GM19043 (cell line): Measurements from ENCODE around the gene ASGR2.

Source experiments
- ATAC-seq: cut with Tn5 transposase; IDR thresholded peaks from one replicate; pipeline ENCODE4 v1.9.1; 2021; ENCODE audit warnings: low read depth; ENCODE audit not compliant: unreplicated experiment

Gene ASGR2

DNA sequence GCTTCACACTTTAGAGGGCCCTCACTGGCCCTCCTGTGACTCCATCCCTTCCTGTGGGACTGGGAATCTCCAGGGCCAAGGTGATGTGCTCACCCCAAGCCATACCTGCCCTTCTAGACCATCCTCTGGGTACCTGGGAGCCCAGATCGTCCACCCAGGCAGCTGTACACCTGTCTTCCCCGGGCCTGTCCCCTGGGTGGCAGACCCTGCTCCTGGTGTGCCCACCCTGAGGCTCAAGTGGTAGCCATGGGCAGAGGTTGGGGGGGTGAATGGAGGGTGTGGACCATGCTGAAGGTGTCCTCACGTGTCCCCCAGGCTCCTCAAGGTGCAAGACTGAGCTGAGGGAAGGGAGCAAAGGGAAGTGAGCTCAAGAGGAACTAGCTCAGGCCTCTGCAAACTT, 43.9 kb downstream of the ASGR2 start:
- ATAC-seq: no peak

DNA sequence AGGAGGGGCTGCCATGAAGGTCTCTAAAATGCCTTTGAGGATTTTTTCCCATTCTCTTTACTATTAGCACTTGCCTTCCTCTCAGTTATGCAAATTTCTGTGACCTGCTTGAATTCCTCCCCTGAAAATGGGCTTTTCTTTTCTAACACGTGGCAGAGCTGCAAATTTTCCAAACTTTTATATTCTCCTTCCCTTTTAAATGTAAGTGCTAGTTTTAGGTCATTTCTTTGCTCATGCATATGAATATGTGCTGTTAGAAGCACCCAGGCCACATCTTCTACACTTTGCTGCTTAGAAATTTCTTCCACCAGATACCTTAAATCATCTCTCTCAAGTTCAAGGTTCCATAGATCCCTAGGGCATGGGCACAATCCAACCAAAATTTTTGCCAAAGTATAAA, 46.4 kb downstream of the ASGR2 start:
- no peak for ATAC-seq

DNA sequence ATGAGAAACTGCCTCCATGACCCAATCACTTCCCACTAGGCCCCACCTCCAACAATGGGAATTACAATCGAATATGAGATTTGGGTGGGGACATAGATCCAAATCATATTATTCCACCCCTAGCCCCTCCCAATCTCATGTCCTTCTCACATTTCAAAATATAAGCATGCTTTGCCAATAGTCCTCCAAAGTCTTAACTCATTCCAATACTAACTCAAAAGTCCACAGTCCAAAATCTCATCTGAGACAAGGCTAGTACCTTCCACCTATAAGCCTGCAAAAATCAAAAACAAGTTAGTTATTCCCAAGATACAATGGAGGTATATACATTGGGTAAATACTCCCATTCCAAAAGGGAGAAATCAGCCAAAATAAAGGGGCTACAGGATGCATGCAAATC, 47.4 kb downstream of the ASGR2 start:
- ATAC-seq: no peak

DNA sequence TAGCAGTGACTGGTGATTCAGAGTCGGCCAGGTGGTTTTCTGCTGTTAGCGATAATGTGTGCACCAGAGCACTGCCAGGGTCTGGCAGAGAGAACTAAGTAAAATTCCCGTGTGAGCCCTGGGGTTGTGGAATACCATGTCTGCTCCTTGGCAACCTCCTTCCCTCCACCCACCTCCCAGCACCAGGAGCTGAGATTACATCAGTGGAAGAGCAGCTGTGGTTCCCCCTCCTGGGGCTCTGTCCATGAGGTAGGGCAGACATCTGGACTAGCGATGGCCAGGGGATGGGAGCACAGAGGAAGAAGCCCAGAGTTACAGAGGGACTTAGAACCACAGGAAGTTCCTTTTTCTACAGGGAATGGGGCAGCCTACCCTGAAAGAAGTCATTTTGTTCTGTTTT, 50.4 kb downstream of the ASGR2 start:
- ATAC-seq: no peak

DNA sequence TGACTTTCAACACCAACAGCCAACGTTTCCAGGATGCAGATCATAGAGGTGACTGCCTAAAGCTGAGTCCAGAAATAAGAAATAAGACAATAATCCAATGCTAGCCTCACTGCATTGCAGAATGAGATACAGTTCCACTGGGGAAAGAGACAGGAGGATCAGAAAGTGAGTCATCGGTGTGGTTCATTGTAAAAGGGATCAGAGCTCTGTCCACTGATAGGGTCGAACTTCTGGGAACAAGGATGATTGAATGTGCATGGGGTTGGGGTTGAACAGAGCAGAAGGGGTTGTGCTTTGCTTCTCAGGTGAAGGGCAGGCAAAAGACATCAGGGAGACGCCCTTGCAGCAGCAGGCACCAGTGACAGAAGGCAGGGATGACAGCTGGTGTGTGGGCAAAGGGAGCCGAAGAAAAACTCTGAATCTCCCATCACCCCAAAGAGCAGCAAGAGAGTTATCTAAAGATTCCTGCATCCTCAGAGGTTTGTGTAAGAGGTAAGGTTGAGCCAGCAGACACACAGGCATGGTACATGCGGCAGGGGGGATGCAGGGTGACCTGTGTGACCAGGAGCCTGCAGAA, 51.0 kb downstream of the ASGR2 start:
- no peak for ATAC-seq

DNA sequence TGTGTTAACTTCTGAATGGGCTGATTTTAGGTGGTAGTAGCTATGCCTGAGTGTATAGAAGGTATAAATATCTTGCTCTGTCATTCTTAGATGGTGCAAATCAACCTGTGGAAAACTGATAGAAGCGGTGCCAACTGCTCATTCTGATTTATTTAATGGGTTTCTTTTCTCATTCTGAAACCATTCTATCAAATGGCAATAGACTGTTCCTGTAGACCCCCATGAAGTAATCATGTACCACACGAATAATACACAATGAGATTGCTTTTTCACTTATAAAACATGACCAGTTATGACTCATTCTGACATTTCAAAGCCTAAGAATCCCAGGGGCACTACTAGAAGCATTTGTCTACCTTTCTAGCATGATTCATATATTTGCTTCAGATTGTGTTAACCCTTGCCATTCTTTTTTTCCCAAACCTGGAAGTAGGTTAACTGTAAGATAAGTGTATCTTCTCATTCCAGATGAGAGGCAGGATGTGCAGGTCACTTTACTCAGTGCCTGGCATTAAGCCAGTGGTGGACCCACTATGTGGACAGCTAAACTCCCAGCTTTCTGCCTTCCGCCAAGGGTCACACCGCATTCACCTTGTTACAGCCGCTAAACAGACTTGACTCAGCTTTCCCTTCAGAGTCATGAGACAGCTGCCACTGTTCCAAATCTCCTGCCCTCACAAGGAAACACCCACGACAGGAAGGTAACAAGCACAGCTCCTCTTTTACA, 54.3 kb downstream of the ASGR2 start:
- no peak for ATAC-seq

DNA sequence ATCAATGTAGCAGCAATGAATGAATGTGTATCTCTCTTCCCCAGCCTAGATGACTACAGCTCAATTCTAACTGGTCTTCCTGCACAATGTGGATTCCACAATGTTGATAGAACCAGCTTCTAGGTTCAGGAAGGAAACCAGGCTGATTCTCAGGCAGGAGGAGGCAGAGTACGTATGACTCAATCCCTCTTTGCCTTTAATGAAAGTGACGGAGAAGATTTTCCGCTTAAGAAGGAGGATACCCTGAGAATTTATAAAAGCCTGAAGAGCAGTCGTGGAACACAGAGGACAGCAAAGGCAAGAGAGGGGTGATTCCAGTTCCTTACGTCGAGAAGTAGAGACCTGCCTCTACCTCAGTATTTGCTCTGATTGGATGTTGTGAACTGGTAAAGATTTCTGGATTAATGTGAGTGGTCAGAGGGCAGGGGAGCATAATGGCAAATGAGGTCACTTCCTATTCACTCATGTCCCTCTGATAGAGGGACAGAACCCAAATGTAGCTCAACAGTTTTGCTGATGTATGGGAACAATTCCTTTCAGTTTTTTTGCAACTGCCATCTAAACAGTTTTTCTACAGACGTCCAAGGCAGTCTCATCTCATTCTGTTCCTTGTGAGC, 55.7 kb downstream of the ASGR2 start:
- no peak for ATAC-seq

DNA sequence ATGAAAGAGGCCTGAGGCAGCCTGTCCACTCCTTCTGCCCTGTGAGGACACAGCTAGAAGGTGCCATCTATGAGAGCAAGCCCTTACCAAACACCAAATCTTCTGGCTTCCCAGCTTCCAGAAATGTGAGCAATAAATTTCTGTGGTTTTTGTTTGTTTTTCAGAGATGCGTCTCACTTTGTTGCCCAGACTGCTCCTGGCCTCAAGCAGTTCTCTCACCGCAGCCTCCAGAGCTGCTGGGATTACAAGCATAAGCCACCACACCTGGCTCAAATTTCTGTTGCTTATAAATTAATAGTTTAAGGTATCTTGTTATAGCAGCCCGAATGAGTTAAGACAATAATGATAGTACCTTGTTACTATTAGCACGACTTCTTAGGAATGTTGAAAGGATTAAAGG, 58.2 kb downstream of the ASGR2 start:
- ATAC-seq: no peak
